ENCODE data around the gene PACSIN3.

DNA sequence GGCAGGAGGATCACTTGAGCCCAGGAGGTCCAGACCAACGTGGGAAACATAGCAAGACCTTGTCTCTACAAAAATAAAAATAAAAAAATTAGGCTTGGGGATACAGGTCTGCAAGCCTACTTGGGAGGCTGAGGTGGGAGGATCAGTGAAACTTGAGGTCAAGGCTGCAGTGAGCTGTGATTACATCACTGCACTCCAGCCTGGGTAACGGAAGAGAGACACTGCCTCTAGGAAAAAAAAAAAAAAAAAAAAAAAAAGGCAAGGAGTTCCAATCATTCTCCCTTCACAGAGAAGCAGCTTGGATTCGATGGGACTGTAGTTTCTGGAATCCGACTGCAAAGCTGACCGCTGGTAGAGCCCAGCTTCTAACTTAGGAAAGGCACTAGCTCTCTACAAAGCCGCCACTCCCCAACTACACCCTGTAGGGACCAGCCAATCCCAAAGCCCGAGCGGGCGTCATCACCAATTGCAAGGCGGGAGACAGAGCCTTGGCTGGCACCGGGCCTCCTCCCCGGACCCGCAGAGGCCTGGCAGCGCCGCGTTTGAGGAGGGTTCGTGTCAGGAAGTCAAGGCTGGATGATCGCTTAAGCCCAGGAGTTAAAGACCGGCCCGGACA, 27.8 kb upstream of the PACSIN3 start:
- TF ChIP-seq TCF12 (IDR thresholded peaks at IDR 0.05; ENCODE audit: low read depth, low read length): no peak
- no peak for TF ChIP-seq GTF2F1 (IDR thresholded peaks at IDR 0.05; ENCODE audit: borderline replicate concordance, low read depth, low read length)
- TF ChIP-seq RAD21 (IDR thresholded peaks at IDR 0.05 in 1 of 2, conservative IDR thresholded peaks at IDR 0.05 in 1 of 2; ENCODE audit: low read depth in 2 of 2, low read length in 2 of 2): no peak
- TF ChIP-seq, protein P1, sequence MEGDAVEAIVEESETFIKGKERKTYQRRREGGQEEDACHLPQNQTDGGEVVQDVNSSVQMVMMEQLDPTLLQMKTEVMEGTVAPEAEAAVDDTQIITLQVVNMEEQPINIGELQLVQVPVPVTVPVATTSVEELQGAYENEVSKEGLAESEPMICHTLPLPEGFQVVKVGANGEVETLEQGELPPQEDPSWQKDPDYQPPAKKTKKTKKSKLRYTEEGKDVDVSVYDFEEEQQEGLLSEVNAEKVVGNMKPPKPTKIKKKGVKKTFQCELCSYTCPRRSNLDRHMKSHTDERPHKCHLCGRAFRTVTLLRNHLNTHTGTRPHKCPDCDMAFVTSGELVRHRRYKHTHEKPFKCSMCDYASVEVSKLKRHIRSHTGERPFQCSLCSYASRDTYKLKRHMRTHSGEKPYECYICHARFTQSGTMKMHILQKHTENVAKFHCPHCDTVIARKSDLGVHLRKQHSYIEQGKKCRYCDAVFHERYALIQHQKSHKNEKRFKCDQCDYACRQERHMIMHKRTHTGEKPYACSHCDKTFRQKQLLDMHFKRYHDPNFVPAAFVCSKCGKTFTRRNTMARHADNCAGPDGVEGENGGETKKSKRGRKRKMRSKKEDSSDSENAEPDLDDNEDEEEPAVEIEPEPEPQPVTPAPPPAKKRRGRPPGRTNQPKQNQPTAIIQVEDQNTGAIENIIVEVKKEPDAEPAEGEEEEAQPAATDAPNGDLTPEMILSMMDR (IDR thresholded peaks at IDR 0.05; ENCODE audit: control extremely low read depth in 1 of 3, insufficient read depth in 1 of 3, low read depth in 1 of 3, low read length in 3 of 3): no peak
